Measurements from ENCODE around the gene CCDC136. TPM values are rescaled to one million over a fixed set of nuclear protein-coding genes. Genes with fewer than 3 reads are reported as not detected.
A peak's percentile ranks its signal among the peaks of the same experiment; 100 is the strongest.

CCDC136 gene
- total RNA-seq, 1 experiment from 2014 or later: 31.1 TPM

DNA sequence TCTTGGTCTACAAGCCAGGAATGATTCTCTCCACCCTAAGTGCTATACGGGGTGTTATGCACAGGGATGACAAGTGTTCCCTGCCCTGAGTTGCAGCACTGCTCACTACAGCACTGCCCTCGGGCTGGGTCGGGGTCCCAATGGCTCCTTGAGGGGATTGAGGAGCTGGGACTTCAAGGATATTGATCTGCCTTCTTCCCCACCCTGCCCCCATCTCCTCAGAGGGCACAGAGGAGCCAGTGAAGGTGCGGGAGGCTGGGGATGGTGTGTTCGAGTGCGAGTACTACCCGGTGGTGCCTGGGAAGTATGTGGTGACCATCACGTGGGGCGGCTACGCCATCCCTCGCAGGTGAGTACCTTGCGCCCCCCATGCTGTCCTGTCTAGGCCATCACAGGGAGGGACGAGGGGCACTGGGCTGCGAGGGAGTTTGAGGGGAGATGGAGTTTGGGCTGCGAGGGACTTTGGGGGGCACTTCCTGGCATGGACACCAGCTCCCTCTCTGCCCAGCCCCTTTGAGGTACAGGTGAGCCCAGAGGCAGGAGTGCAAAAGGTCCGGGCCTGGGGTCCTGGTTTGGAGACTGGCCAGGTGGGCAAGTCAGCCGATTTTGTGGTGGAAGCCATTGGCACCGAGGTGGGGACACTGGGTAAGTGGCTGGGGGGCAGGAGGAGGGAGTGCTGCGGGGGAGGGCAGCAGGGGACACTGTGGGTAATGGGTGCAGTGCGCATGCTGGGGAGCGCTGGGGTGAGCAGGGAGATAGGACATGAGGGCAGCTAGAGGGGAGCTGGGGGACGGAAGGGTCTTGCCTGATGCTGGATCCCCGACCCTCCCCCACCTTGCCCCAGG is 48.8 kb downstream of the CCDC136 start:
- no peak overlapping the region for H3K23ac ChIP-seq (ENCODE audit: insufficient read length, low read depth, low read length)
- no peaks in the 10 kb centered on the region for H3K79me2 ChIP-seq (ENCODE audit: insufficient read depth, low read length)
- WGBS (ENCODE audit: extremely low coverage, insufficient read length, low lambda C conversion rate): no CpG with 5 or more reads among the region's 23 CpGs

More for the DNA sequence above, 48.8 kb downstream of the CCDC136 start:
- Histone ChIP-seq H3K9me3 (ENCODE audit: control insufficient read depth, low read depth, low read length) (no peaks in the 10 kb centered on the region), H2BK15ac (ENCODE audit: low read depth, low read length) (no peak overlapping the region), H3K27ac (ENCODE audit: insufficient read length, low read depth, low read length) (no peak overlapping the region), H2AFZ (ENCODE audit: low read length) (no peak overlapping the region), H4K91ac (ENCODE audit: insufficient read length, low read depth, low read length) (no peak overlapping the region), H3K56ac (ENCODE audit: insufficient read length, low read depth, low read length) (no peak overlapping the region), H3T11ph (ENCODE audit: low read length) (no peak overlapping the region), H2BK120ac (ENCODE audit: low read depth, low read length, poor library complexity, severe bottlenecking) (no peak overlapping the region), H3K23me2 (ENCODE audit: insufficient read length, low read depth, low read length, poor library complexity, severe bottlenecking) (no peaks in the 10 kb centered on the region), H3K4me1 (ENCODE audit: insufficient read depth, low read length) (no peaks in the 10 kb centered on the region), H3K4me2 (ENCODE audit: insufficient read depth, insufficient read length, low read length) (no peak overlapping the region), H3K4ac (ENCODE audit: low read depth, low read length) (no peak overlapping the region), H2BK20ac (ENCODE audit: low read depth, low read length, poor library complexity, severe bottlenecking) (no peak overlapping the region), H3K18ac (ENCODE audit: insufficient read length, low read depth, low read length) (no peak overlapping the region), H2BK12ac (ENCODE audit: insufficient read length, low read depth, low read length) (no peak overlapping the region), H3K79me1 (ENCODE audit: insufficient read depth, low read depth, low read length, poor library complexity, severe bottlenecking) (no peaks in the 10 kb centered on the region), H3K14ac (ENCODE audit: insufficient read depth, low read length) (no peak overlapping the region), H2BK5ac (ENCODE audit: insufficient read length, low read length) (no peak overlapping the region), H2AK5ac (ENCODE audit: insufficient read length, low read length) (no peak overlapping the region), H4K20me1 (ENCODE audit: control insufficient read depth, insufficient read depth, insufficient read length) (no peaks in the 10 kb centered on the region), H4K8ac (replicated peaks; ENCODE audit: insufficient read length, low read depth, low read length) (no peak overlapping the region), H3K9ac (ENCODE audit: extremely low read depth, insufficient read length, low read length) (no peak overlapping the region), H3K27me3 (ENCODE audit: insufficient read depth, low read length) (no peaks in the 10 kb centered on the region), H4K5ac (ENCODE audit: insufficient read length, low read depth, low read length) (no peak overlapping the region)
- peaks cover 0 to 6% (median 0%) of the 10 kb centered on the region in 3 experiments; a peak in 2 of 7 replicates for H3K36me3 Mint-ChIP-seq (ENCODE audit: insufficient read depth in 1 of 3, low read depth in 3 of 3)
- no peak for DNase-seq
- no peaks in the 10 kb centered on the region for H3K9me3 Mint-ChIP-seq
- TF ChIP-seq, protein P1, sequence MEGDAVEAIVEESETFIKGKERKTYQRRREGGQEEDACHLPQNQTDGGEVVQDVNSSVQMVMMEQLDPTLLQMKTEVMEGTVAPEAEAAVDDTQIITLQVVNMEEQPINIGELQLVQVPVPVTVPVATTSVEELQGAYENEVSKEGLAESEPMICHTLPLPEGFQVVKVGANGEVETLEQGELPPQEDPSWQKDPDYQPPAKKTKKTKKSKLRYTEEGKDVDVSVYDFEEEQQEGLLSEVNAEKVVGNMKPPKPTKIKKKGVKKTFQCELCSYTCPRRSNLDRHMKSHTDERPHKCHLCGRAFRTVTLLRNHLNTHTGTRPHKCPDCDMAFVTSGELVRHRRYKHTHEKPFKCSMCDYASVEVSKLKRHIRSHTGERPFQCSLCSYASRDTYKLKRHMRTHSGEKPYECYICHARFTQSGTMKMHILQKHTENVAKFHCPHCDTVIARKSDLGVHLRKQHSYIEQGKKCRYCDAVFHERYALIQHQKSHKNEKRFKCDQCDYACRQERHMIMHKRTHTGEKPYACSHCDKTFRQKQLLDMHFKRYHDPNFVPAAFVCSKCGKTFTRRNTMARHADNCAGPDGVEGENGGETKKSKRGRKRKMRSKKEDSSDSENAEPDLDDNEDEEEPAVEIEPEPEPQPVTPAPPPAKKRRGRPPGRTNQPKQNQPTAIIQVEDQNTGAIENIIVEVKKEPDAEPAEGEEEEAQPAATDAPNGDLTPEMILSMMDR (conservative IDR thresholded peaks at IDR 0.05): no peak
- H3K4me1 Mint-ChIP-seq: peaks cover 2 to 14% of the 10 kb centered on the region in 2 experiments
- H3K4me3 Mint-ChIP-seq: no peak overlapping the region
- peak overlapping the region in 1 of 3 experiments; percentile 40; a peak in 1 of 7 replicates for H3K27ac Mint-ChIP-seq
- H3K27me3 Mint-ChIP-seq (ENCODE audit: low read depth): no peaks in the 10 kb centered on the region
